Transverse colon (tissue), 4 donors: ENCODE results near the gene SYCN. TPM values are rescaled to one million over a fixed set of nuclear protein-coding genes. Genes with fewer than 3 reads are reported as not detected.

Source experiments
- DNase-seq: peaks from one replicate; pipeline ENCODE4 v3.0.0-alpha.2; 2019
- H3K27ac ChIP-seq, 4 donors: fragments of 200-600 bp; sonication (generic); 2 replicates each; pipeline ENCODE4 v1.5.1; 2016 to 2018; ENCODE audit warnings: inconsistent platforms in 4 of 4
- H3K27me3 ChIP-seq: fragments of 200-600 bp; sonication (generic); 2 replicates; pipeline ENCODE4 v1.5.1; 2017; ENCODE audit warnings: inconsistent platforms
- H3K36me3 ChIP-seq, 4 donors: fragments of 200-600 bp; sonication (generic); 2 replicates each; pipeline ENCODE4 v1.5.1; 2017 to 2019; ENCODE audit warnings: inconsistent platforms in 4 of 4
- H3K4me1 ChIP-seq, 4 donors: fragments of 200-600 bp; sonication (generic); 2 replicates each; pipeline ENCODE4 v1.5.1; 2017 to 2020; ENCODE audit warnings: inconsistent platforms in 4 of 4
- H3K4me3 ChIP-seq, 4 donors: fragments of 200-600 bp; sonication (generic); 1 replicate in 1 of 4; 2 replicates in 3 of 4; pipeline versions ENCODE4 v1.5.1 to v1.6.1; 2017 to 2019; ENCODE audit warnings: inconsistent platforms in 4 of 4
- H3K9me3 ChIP-seq, 2 donors: fragments of 200-600 bp; sonication (generic); 2 replicates each; pipeline ENCODE4 v1.5.1; 2017 to 2019; ENCODE audit warnings: inconsistent platforms in 2 of 2
- EP300 ChIP-seq: sonication (generic); formaldehyde crosslinking; IDR thresholded peaks from one replicate; pipeline ENCODE4 v1.6.1; 2017; ENCODE audit warnings: antibody characterized with exemption, low read depth
- POLR2A ChIP-seq: fragments of 450-650 bp; IDR thresholded peaks from one replicate; pipeline ENCODE4 v1.6.1; 2016; ENCODE audit warnings: antibody characterized with exemption, mild to moderate bottlenecking, moderate library complexity
- POLR2AphosphoS5 ChIP-seq, 3 donors: sonication (generic); formaldehyde crosslinking; IDR thresholded peaks; one replicate each; pipeline ENCODE4 v1.6.1; 2016; ENCODE audit warnings: antibody characterized with exemption in 3 of 3
- WGBS, 2 donors: methylation state at CpG; one replicate each; pipeline ENCODE4 v1.1.5; 2018; ENCODE audit warnings: low coverage in 1 of 2; 5-methylcytosine and 5-hydroxymethylcytosine counted together
- in situ Hi-C, 4 donors: fragments of 200-750 bp; cut with MboI; loops; one replicate each; pipeline versions ENCODE4 v1.15.0 to v1.15.1; 2017; ENCODE audit warnings: low sequenced_read_pairs in 3 of 4, low pct_ligation_motif_present in 1 of 4, low pct_unique_long_range_greater_than_20kb in 1 of 4
- intact Hi-C: fragments of 100-400 bp; cut with DNase I; formaldehyde crosslinking; loops from one replicate; pipeline ENCODE4 v1.15.1; 2023; ENCODE audit warnings: low total_unique reads
- total RNA-seq, 4 donors: library from RNA; depleted of rRNA; stranded (reverse); fragments of >200 nt; gene quantifications; one replicate each; pipeline ENCODE4 v1.1.0, GENCODE V29; 2016
- TF ChIP-seq, protein P1 (sequence below), 5 experiments: fragments of 200-600 bp in 3 of 5; fragments of 450-650 bp in 2 of 5; sonication (generic) in 3 of 5; IDR thresholded peaks; 1 replicate in 2 of 5; 2 replicates in 3 of 5; pipeline ENCODE4 v1.5.1; 2016 to 2017; ENCODE audit warnings: antibody characterized with exemption in 5 of 5, inconsistent platforms in 3 of 5, mild to moderate bottlenecking in 2 of 5, moderate library complexity in 1 of 5

Gene SYCN
- total RNA-seq, 4 donors from 2014 or later, result not detected

DNA sequence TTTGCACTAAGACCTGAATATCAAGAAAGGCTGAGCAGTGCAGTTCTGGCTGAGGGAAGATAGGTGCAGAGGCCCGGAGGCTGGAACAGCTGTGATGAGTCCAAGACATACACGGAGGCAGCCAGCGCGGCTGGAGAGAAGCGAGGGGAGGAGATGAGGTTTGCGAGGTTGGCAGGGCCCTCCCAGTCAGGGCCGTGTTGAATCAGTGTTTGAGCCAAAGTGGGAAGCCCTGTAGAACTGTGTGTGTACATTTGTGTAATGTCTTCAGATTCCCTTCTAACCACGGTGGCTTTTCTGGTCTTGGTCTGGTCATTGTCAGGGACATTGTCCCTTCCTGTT, 43.6 kb downstream of the SYCN start:
- in situ Hi-C loops (no loop called here), intact Hi-C loops (no loop called here)
- Histone ChIP-seq H3K4me3 (no peak overlapping the region), H3K9me3 (no peaks in the 10 kb centered on the region), H3K36me3 (no peaks in the 10 kb centered on the region), H3K4me1 (peaks cover 14 to 40% (median 27%) of the 10 kb centered on the region in 4 donors), H3K27ac (peak overlapping the region; percentile 6 to 53 (median 28)), H3K27me3 (no peaks in the 10 kb centered on the region)
- DNase-seq, result no peak
- 38 to 53% methylated on average over 7 to 8 of the region's 8 CpGs for WGBS, 2 donors
- TF ChIP-seq POLR2AphosphoS5 (IDR thresholded peaks at IDR 0.05) (no peak), POLR2A (no peak), EP300 (no peak)

DNA sequence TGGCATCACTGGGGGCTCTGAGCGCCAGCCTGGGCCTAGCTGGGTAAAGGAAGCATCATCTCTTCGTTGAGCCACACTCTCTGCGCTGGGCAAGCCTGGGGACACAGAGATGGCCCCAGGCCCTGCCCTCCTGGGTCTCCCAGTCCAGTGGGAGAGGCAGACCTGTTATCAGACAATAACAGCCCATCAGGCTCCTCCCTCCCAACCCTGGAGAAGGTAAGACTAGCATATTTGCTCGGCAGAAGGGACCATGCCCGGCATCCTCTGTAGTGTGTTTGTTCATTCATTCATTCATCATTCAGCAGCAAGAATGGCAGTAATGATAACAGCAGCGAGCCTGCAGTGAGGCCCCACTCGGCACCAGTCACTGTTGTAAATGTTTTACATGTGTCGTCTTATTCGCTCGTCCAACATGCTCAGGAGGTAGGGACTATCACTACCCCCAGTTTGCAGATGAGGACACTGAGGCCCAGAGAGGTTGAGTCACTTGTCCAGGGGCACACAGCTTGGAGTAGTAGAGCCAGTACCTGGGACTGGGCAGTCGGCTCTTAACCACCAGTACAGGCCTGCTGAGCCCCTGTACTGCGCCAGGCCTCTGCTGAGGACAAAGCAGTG, 45.3 kb downstream of the SYCN start:
- 85% methylated on average over 11 of the region's 12 CpGs; no CpG with 5 or more reads in 1 of the 2 donors for WGBS, 2 donors
- Histone ChIP-seq H3K9me3 (no peaks in the 10 kb centered on the region), H3K4me1 (peaks cover 13 to 54% (median 42%) of the 10 kb centered on the region in 4 donors), H3K4me3 (no peak overlapping the region), H3K36me3 (no peaks in the 10 kb centered on the region), H3K27ac (no peak overlapping the region), H3K27me3 (no peaks in the 10 kb centered on the region)
- no peak for DNase-seq
- in situ Hi-C loops, result no loop called here
- intact Hi-C loops, result no loop called here
- TF ChIP-seq, protein P1, sequence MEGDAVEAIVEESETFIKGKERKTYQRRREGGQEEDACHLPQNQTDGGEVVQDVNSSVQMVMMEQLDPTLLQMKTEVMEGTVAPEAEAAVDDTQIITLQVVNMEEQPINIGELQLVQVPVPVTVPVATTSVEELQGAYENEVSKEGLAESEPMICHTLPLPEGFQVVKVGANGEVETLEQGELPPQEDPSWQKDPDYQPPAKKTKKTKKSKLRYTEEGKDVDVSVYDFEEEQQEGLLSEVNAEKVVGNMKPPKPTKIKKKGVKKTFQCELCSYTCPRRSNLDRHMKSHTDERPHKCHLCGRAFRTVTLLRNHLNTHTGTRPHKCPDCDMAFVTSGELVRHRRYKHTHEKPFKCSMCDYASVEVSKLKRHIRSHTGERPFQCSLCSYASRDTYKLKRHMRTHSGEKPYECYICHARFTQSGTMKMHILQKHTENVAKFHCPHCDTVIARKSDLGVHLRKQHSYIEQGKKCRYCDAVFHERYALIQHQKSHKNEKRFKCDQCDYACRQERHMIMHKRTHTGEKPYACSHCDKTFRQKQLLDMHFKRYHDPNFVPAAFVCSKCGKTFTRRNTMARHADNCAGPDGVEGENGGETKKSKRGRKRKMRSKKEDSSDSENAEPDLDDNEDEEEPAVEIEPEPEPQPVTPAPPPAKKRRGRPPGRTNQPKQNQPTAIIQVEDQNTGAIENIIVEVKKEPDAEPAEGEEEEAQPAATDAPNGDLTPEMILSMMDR (IDR thresholded peaks at IDR 0.05), result no peak
- no peak for TF ChIP-seq POLR2AphosphoS5 (IDR thresholded peaks at IDR 0.05)
- no peak for TF ChIP-seq EP300
- no peak for TF ChIP-seq POLR2A

DNA sequence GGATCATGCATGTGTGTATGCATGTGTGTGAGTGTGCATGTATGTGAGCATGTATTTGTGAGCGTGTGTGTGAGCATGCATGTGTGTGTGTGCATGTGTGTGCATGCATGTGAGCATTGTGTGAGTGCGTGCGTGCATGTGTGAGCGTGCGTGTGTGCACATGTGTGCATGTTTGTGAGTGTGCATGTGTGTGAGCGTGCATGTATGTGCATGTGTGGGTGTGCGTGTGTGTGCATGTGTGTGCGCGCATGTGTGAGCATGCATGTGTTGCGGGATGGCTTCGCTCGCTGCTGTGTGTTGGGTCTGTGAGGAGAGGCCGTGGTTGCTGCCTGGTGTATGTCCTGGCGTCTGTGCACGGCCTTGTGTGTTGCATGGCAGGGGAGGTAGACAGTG, 46.1 kb downstream of the SYCN start:
- peaks cover 13 to 56% (median 42%) of the 10 kb centered on the region in 4 donors for H3K4me1 ChIP-seq
- TF ChIP-seq EP300 (no peak), POLR2A (no peak), POLR2AphosphoS5 (IDR thresholded peaks at IDR 0.05) (no peak)
- TF ChIP-seq, protein P1 (IDR thresholded peaks at IDR 0.05), result no peak
- 95% methylated on average over 15 of the region's 15 CpGs; no CpG with 5 or more reads in 1 of the 2 donors for WGBS, 2 donors
- H3K4me3 ChIP-seq, result no peak overlapping the region
- no peaks in the 10 kb centered on the region for H3K9me3 ChIP-seq
- H3K36me3 ChIP-seq, result no peaks in the 10 kb centered on the region
- intact Hi-C loops, result no loop called here
- H3K27ac ChIP-seq, result no peak overlapping the region
- no peak for DNase-seq
- in situ Hi-C loops, result no loop called here
- no peaks in the 10 kb centered on the region for H3K27me3 ChIP-seq

DNA sequence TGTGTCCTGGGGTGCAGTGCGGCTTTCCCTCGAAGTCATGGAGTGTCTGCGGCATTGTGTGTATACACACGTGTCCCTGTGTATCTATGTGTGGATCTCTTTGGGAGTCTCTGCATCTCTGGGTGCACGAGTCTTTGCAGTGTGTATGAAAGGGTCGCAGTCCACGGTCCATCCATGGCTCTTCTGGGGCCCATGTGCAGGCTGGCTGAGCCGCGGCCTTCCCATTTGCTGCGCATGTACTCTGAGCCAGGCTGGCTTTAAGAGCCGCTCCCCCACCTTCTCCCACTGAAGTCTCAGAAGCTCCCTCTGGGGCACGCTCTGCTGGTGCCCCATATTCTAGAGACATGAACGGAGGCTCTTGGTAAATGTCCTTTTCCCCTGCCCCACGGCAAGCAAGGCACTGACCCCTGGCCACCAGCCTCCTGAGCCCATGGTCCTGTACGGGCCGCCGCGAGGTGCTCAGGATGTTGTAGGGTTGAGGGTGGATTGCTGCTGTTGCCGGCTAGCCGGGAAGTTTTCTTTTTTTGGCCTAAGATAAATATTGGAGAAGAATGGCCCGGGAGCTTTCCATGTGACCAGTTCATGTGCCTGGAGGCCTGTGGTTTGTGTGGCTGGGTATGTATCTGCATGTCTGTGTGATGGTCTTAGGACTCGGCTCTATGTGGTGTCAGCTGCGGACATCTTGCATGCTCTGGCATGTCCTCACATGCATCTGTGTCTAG, 46.6 kb downstream of the SYCN start:
- in situ Hi-C loops, result no loop called here
- WGBS, 2 donors, result 76% methylated on average over 23 of the region's 23 CpGs; no CpG with 5 or more reads in 1 of the 2 donors
- Histone ChIP-seq H3K36me3 (no peaks in the 10 kb centered on the region), H3K9me3 (no peaks in the 10 kb centered on the region), H3K27me3 (no peaks in the 10 kb centered on the region), H3K4me3 (no peak overlapping the region), H3K27ac (no peak overlapping the region), H3K4me1 (peaks cover 13 to 56% (median 42%) of the 10 kb centered on the region in 4 donors)
- DNase-seq, result no peak
- intact Hi-C loops, result no loop called here
- TF ChIP-seq, protein P1 (IDR thresholded peaks at IDR 0.05), result no peak
- TF ChIP-seq EP300 (no peak), POLR2A (no peak), POLR2AphosphoS5 (IDR thresholded peaks at IDR 0.05) (no peak)
